Measurements from ENCODE around the gene ZNF197.

DNA sequence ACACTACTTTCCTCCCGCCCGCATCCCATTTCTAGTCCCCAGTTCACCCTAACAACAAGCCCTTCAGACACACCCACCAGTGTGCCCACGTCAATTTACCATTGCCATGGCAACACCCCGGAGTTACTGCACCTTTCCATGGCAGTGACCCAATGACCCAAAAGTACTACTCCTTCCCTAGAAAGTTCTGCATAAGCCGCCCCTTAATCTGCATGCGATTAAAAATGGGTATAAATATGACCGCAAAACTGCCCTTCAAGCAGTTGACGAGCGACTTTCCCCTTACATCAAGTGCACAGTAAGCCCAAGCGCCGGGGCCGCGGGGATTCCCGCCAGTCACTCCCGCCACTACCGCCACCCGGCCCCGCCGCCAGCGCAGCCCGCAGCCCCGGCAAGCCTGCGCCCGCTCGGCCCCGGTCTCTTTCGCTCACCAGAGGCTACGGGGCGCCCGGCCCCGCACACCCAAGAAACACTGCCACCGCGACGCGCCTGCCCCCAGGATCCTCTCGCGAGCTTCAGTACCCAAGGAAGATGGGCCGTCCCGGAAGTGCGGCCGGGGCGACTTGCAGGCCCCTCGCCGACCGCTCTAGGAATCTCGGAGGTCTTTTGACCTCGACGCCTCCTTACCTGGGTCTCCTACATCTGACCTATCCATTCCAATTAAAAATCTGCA is 60.4 kb downstream of the ZNF197 start:
- no peak for TF ChIP-seq EP300 (IDR thresholded peaks at IDR 0.05)
- TF ChIP-seq JUN (IDR thresholded peaks at IDR 0.05): no peak
- TF ChIP-seq, protein P1, sequence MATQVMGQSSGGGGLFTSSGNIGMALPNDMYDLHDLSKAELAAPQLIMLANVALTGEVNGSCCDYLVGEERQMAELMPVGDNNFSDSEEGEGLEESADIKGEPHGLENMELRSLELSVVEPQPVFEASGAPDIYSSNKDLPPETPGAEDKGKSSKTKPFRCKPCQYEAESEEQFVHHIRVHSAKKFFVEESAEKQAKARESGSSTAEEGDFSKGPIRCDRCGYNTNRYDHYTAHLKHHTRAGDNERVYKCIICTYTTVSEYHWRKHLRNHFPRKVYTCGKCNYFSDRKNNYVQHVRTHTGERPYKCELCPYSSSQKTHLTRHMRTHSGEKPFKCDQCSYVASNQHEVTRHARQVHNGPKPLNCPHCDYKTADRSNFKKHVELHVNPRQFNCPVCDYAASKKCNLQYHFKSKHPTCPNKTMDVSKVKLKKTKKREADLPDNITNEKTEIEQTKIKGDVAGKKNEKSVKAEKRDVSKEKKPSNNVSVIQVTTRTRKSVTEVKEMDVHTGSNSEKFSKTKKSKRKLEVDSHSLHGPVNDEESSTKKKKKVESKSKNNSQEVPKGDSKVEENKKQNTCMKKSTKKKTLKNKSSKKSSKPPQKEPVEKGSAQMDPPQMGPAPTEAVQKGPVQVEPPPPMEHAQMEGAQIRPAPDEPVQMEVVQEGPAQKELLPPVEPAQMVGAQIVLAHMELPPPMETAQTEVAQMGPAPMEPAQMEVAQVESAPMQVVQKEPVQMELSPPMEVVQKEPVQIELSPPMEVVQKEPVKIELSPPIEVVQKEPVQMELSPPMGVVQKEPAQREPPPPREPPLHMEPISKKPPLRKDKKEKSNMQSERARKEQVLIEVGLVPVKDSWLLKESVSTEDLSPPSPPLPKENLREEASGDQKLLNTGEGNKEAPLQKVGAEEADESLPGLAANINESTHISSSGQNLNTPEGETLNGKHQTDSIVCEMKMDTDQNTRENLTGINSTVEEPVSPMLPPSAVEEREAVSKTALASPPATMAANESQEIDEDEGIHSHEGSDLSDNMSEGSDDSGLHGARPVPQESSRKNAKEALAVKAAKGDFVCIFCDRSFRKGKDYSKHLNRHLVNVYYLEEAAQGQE (IDR thresholded peaks at IDR 0.05): no peak
- no peak for TF ChIP-seq CEBPB (IDR thresholded peaks at IDR 0.05)
- TF ChIP-seq, protein P2, sequence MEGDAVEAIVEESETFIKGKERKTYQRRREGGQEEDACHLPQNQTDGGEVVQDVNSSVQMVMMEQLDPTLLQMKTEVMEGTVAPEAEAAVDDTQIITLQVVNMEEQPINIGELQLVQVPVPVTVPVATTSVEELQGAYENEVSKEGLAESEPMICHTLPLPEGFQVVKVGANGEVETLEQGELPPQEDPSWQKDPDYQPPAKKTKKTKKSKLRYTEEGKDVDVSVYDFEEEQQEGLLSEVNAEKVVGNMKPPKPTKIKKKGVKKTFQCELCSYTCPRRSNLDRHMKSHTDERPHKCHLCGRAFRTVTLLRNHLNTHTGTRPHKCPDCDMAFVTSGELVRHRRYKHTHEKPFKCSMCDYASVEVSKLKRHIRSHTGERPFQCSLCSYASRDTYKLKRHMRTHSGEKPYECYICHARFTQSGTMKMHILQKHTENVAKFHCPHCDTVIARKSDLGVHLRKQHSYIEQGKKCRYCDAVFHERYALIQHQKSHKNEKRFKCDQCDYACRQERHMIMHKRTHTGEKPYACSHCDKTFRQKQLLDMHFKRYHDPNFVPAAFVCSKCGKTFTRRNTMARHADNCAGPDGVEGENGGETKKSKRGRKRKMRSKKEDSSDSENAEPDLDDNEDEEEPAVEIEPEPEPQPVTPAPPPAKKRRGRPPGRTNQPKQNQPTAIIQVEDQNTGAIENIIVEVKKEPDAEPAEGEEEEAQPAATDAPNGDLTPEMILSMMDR (IDR thresholded peaks at IDR 0.05): no peak
- no peak for TF ChIP-seq RAD21 (conservative IDR thresholded peaks at IDR 0.05 in 1 of 2, IDR thresholded peaks at IDR 0.05 in 1 of 2)
- TF ChIP-seq, protein P3, sequence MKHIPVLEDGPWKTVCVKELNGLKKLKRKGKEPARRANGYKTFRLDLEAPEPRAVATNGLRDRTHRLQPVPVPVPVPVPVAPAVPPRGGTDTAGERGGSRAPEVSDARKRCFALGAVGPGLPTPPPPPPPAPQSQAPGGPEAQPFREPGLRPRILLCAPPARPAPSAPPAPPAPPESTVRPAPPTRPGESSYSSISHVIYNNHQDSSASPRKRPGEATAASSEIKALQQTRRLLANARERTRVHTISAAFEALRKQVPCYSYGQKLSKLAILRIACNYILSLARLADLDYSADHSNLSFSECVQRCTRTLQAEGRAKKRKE (CRISPR knock-in tag; IDR thresholded peaks at IDR 0.05; ENCODE audit: low read depth): no peak
- TF ChIP-seq, protein P4, sequence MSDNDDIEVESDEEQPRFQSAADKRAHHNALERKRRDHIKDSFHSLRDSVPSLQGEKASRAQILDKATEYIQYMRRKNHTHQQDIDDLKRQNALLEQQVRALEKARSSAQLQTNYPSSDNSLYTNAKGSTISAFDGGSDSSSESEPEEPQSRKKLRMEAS (IDR thresholded peaks at IDR 0.05): no peak
- no peak for TF ChIP-seq POLR2A (IDR thresholded peaks at IDR 0.05; ENCODE audit: low read length)
- TF ChIP-seq, protein P5, sequence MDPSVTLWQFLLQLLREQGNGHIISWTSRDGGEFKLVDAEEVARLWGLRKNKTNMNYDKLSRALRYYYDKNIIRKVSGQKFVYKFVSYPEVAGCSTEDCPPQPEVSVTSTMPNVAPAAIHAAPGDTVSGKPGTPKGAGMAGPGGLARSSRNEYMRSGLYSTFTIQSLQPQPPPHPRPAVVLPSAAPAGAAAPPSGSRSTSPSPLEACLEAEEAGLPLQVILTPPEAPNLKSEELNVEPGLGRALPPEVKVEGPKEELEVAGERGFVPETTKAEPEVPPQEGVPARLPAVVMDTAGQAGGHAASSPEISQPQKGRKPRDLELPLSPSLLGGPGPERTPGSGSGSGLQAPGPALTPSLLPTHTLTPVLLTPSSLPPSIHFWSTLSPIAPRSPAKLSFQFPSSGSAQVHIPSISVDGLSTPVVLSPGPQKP (IDR thresholded peaks at IDR 0.05; ENCODE audit: low read depth, low read length): no peak
- no peak for TF ChIP-seq MAFK (IDR thresholded peaks at IDR 0.05; ENCODE audit: partially characterized antibody)
